ENCODE data around the gene RAB21. TPM values are rescaled to one million over a fixed set of nuclear protein-coding genes. Genes with fewer than 3 reads are reported as not detected.

Gene RAB21
- total RNA-seq, 1 experiment from 2014 or later = 33.6 TPM

GRCh38 chr12:71846322-71846940 lies 91.8 kb downstream of the RAB21 start:
- DNase-seq (ENCODE audit: low spot score) (no peak), ATAC-seq (no peak)
- ChIA-PET POLR2A (interaction anchor here (0.6 kb wide), 4 partner anchors 35 to 1211 kb away, joined by 3 to 5 read pairs (median 4); no protein-coding TSS in a partner anchor), CTCF (interaction anchor here (0.5 to 1.8 kb wide), 16 partner anchors 17 to 1576 kb away, joined by 3 to 12 read pairs (median 4); partner anchors contain the start of gene RAB21)
- Mint-ChIP-seq H3K4me3 (no peak overlapping the region), H3K9me3 (peaks cover 12% of the 10 kb centered on the region), H3K36me3 (peaks cover 18% of the 10 kb centered on the region), H3K4me1 (peaks cover 2% of the 10 kb centered on the region), H3K27me3 (ENCODE audit: low read depth) (no peaks in the 10 kb centered on the region), H3K27ac (no peak overlapping the region)
- TF ChIP-seq CTCF (IDR thresholded peaks at IDR 0.05) = peak; percentile 19; the same call in 1 of the 2 replicates
- TF ChIP-seq ARID4B (CRISPR knock-in tag; IDR thresholded peaks at IDR 0.05; ENCODE audit: borderline replicate concordance) = no peak

- POLR2A ChIA-PET = no interaction called here
- no peak overlapping the region for H3K27ac Mint-ChIP-seq
- H3K9me3 Mint-ChIP-seq = peaks cover 24% of the 10 kb centered on the region
- peaks cover 30% of the 10 kb centered on the region for H3K36me3 Mint-ChIP-seq
- no peak for TF ChIP-seq RELA (CRISPR knock-in tag; IDR thresholded peaks at IDR 0.05; ENCODE audit: borderline replicate concordance)
- TF ChIP-seq SMAD4 (CRISPR knock-in tag; IDR thresholded peaks at IDR 0.05) = no peak
- no peak for TF ChIP-seq ZBTB21 (CRISPR knock-in tag; IDR thresholded peaks at IDR 0.05; ENCODE audit: borderline replicate concordance)
- TF ChIP-seq GTF2I (CRISPR knock-in tag; conservative IDR thresholded peaks at IDR 0.05) = no peak
- TF ChIP-seq TCF7 (CRISPR knock-in tag; IDR thresholded peaks at IDR 0.05; ENCODE audit: low read depth) = no peak
- TF ChIP-seq ATF2 (CRISPR knock-in tag; IDR thresholded peaks at IDR 0.05; ENCODE audit: borderline replicate concordance, low read depth) = no peak
- no peak for TF ChIP-seq FOXK1 (CRISPR knock-in tag; IDR thresholded peaks at IDR 0.05)
- no peak for TF ChIP-seq CBFB (CRISPR knock-in tag; IDR thresholded peaks at IDR 0.05; ENCODE audit: low read depth)
- no peak for TF ChIP-seq RORB (CRISPR knock-in tag; IDR thresholded peaks at IDR 0.05)
- TF ChIP-seq, protein P1, sequence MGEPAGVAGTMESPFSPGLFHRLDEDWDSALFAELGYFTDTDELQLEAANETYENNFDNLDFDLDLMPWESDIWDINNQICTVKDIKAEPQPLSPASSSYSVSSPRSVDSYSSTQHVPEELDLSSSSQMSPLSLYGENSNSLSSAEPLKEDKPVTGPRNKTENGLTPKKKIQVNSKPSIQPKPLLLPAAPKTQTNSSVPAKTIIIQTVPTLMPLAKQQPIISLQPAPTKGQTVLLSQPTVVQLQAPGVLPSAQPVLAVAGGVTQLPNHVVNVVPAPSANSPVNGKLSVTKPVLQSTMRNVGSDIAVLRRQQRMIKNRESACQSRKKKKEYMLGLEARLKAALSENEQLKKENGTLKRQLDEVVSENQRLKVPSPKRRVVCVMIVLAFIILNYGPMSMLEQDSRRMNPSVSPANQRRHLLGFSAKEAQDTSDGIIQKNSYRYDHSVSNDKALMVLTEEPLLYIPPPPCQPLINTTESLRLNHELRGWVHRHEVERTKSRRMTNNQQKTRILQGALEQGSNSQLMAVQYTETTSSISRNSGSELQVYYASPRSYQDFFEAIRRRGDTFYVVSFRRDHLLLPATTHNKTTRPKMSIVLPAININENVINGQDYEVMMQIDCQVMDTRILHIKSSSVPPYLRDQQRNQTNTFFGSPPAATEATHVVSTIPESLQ (CRISPR knock-in tag; IDR thresholded peaks at IDR 0.05) = no peak
- TF ChIP-seq ZNF138 (CRISPR knock-in tag; conservative IDR thresholded peaks at IDR 0.05) = no peak
- TF ChIP-seq FOXJ3 (CRISPR knock-in tag; IDR thresholded peaks at IDR 0.05; ENCODE audit: borderline replicate concordance) = no peak
- H3K4me1 Mint-ChIP-seq = no peaks in the 10 kb centered on the region
- no peak overlapping the region for H3K4me3 Mint-ChIP-seq
- CTCF ChIA-PET = no interaction called here
- no peaks in the 10 kb centered on the region for H3K27me3 Mint-ChIP-seq (ENCODE audit: low read depth)
- ATAC-seq (no peak), DNase-seq (ENCODE audit: low spot score) (no peak)
Measured at GRCh38 chr12:71848212-71848611, 93.5 kb downstream of the RAB21 start.
